Glutamatergic neuron (in vitro differentiated cells): ENCODE results near the gene AOAH. TPM values are rescaled to one million over a fixed set of nuclear protein-coding genes. Genes with fewer than 3 reads are reported as not detected.

Experiments used
- DNase-seq: peaks from one replicate; pipeline ENCODE4 v3.0.0; 2022
- H3K27ac Mint-ChIP-seq: one replicate; pipeline ENCODE4 v1.8.0; 2020; ENCODE audit warnings: mild to moderate bottlenecking, mixed read lengths, inconsistent platforms; ENCODE audit not compliant: unreplicated experiment
- H3K27me3 Mint-ChIP-seq: one replicate; pipeline ENCODE4 v1.8.0; 2020; ENCODE audit warnings: mild to moderate bottlenecking, moderate library complexity, mixed read lengths, inconsistent platforms; ENCODE audit not compliant: unreplicated experiment
- H3K36me3 Mint-ChIP-seq: one replicate; pipeline ENCODE4 v1.8.0; 2020; ENCODE audit warnings: mild to moderate bottlenecking, mixed read lengths, inconsistent platforms; ENCODE audit not compliant: unreplicated experiment
- H3K4me1 Mint-ChIP-seq: one replicate; pipeline ENCODE4 v1.8.0; 2020; ENCODE audit warnings: mild to moderate bottlenecking, low read depth, mixed read lengths, inconsistent platforms; ENCODE audit not compliant: unreplicated experiment
- H3K4me3 Mint-ChIP-seq: one replicate; pipeline ENCODE4 v1.8.0; 2020; ENCODE audit warnings: mild to moderate bottlenecking, mixed read lengths, inconsistent platforms; ENCODE audit not compliant: unreplicated experiment
- H3K9me3 Mint-ChIP-seq: one replicate; pipeline ENCODE4 v1.8.0; 2020; ENCODE audit warnings: mild to moderate bottlenecking, moderate library complexity, mixed read lengths, inconsistent platforms; ENCODE audit not compliant: unreplicated experiment
- total RNA-seq: library from RNA; stranded (reverse); fragmentation: NEBNext Ultra II Directional; extraction: Animal tissue kit (Norgen Biotek cat#: 25700); gene quantifications from one replicate; pipeline ENCODE4 v1.2.1, GENCODE V29; 2021; ENCODE audit not compliant: unreplicated experiment
- TF ChIP-seq, protein P1 (sequence below): fragments of 200-600 bp; sonication (generic); IDR thresholded peaks from one replicate; pipeline ENCODE4 v1.5.0; 2021; ENCODE audit not compliant: partially characterized antibody, unreplicated experiment

AOAH gene
- total RNA-seq, 1 donor from 2014 or later = not detected

DNA sequence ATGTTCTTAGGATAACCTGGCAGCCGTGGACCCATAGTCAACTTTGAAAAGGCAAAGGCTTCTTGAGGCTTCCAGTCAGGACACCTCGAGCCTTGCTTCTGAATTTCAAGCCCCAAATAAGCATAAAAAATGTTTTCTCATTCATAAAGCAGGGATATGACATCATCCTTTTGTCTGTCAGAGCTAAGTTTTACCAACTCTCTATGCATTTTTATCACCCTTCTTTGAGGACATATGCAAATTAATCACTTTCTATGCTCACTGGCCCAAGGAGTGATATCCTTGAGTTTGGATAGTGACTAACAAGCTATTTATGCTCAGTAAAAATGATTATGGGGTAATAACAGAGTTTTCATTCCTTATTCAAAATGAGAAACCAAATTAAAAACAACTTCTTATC is 175.3 kb downstream of the AOAH start:
- TF ChIP-seq, protein P1, sequence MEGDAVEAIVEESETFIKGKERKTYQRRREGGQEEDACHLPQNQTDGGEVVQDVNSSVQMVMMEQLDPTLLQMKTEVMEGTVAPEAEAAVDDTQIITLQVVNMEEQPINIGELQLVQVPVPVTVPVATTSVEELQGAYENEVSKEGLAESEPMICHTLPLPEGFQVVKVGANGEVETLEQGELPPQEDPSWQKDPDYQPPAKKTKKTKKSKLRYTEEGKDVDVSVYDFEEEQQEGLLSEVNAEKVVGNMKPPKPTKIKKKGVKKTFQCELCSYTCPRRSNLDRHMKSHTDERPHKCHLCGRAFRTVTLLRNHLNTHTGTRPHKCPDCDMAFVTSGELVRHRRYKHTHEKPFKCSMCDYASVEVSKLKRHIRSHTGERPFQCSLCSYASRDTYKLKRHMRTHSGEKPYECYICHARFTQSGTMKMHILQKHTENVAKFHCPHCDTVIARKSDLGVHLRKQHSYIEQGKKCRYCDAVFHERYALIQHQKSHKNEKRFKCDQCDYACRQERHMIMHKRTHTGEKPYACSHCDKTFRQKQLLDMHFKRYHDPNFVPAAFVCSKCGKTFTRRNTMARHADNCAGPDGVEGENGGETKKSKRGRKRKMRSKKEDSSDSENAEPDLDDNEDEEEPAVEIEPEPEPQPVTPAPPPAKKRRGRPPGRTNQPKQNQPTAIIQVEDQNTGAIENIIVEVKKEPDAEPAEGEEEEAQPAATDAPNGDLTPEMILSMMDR = no peak
- peaks cover 5% of the 10 kb centered on the region for H3K4me1 Mint-ChIP-seq
- no peaks in the 10 kb centered on the region for H3K27me3 Mint-ChIP-seq
- no peak overlapping the region for H3K27ac Mint-ChIP-seq
- no peak for DNase-seq
- no peaks in the 10 kb centered on the region for H3K9me3 Mint-ChIP-seq
- H3K4me3 Mint-ChIP-seq = no peak overlapping the region
- H3K36me3 Mint-ChIP-seq = no peaks in the 10 kb centered on the region

DNA sequence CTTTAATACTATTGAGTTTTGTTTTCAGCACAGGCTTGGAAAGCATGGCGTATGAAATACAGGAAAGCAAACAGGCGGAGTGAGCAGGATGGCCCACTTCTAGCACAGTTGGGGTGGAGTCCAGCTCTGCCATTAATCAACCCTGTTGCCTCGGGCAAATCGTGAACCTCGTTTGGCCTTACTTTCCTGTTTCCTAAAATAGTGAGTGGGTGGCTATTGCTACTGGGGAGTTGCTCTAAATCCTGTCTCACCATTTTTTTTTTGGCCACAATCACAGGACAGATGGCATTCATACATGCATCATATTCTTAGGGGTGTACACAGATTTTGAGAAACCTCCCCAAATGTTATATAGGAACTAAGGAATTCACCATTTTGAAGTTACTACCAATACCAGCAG is 176.9 kb downstream of the AOAH start:
- Mint-ChIP-seq H3K4me3 (no peak overlapping the region), H3K27me3 (no peaks in the 10 kb centered on the region), H3K4me1 (peaks cover 5% of the 10 kb centered on the region), H3K9me3 (no peaks in the 10 kb centered on the region), H3K36me3 (no peaks in the 10 kb centered on the region), H3K27ac (no peak overlapping the region)
- TF ChIP-seq, protein P1 = no peak
- no peak for DNase-seq

DNA sequence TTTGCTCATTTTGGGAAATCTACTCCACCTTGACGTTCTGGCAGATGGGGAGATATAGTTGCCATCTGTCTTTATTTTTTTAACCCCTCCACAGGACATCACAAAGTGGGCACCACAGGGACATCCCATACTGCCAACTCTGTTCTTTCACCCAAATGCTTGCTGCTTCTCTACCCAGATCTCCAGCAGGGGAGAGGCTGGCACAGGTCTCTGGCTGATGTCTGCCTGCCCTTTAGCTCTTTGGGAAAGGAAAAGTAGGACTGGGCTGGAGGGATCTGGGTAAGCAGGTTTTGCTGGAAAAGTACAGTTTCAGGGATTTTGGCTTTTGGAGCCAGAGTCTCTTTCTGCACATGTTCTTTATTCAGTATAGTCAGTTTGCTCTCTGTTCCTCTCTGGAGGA is 178.0 kb downstream of the AOAH start:
- no peaks in the 10 kb centered on the region for H3K9me3 Mint-ChIP-seq
- H3K27me3 Mint-ChIP-seq = no peaks in the 10 kb centered on the region
- peaks cover 5% of the 10 kb centered on the region for H3K4me1 Mint-ChIP-seq
- no peaks in the 10 kb centered on the region for H3K36me3 Mint-ChIP-seq
- TF ChIP-seq, protein P1 = no peak
- DNase-seq = no peak
- no peak overlapping the region for H3K4me3 Mint-ChIP-seq
- no peak overlapping the region for H3K27ac Mint-ChIP-seq

DNA sequence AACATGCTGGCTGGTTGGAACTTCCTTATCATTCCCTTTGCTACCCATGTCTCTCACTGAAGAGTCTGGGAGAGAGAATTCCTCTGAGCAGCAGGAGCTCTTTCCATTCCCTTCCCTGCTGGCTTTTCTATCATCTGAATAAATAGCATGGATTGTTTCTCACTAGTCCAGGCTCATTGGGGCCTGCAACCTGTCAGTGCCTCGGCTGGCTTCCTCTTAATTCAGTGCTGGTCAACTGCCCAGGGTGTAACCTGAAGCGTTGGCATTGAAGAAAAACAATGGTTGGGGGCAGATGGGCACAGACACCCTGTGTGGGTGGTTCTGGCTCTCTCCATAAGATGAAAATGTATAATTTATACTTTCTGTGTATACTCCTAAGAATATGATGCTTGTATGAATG is 179.0 kb downstream of the AOAH start:
- H3K36me3 Mint-ChIP-seq = no peaks in the 10 kb centered on the region
- no peaks in the 10 kb centered on the region for H3K27me3 Mint-ChIP-seq
- H3K4me1 Mint-ChIP-seq = peaks cover 5% of the 10 kb centered on the region
- TF ChIP-seq, protein P1 = no peak
- no peak overlapping the region for H3K27ac Mint-ChIP-seq
- DNase-seq = no peak
- no peak overlapping the region for H3K4me3 Mint-ChIP-seq
- no peaks in the 10 kb centered on the region for H3K9me3 Mint-ChIP-seq

DNA sequence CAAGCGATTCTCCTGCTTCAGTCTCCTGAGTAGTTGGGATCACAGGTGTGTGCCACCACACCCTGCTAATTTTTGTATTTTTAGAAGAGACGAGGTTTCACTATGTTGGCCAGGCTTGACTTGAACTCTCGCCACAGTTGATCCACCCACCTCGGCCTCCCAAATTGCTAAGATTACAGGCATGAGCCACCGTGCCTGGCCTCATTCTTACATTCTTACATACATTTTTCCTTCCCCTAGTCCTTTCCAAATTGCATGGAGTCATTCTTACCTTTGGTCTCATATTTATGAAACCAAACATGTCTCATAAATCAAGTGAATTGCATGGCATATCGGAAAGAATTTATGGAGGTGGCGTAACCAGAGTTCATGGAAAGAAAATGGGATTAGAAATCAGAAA is 186.2 kb downstream of the AOAH start:
- Mint-ChIP-seq H3K4me3 (no peak overlapping the region), H3K4me1 (no peaks in the 10 kb centered on the region), H3K9me3 (no peaks in the 10 kb centered on the region), H3K27me3 (peaks cover 1% of the 10 kb centered on the region), H3K27ac (no peak overlapping the region), H3K36me3 (no peaks in the 10 kb centered on the region)
- no peak for DNase-seq
- TF ChIP-seq, protein P1 = no peak
